Naive B cell (primary cell): ENCODE data around the gene SMIM13. TPM values are rescaled to one million over a fixed set of nuclear protein-coding genes. Genes with fewer than 3 reads are reported as not detected.

Experiments
- ATAC-seq, 2 donors: fragments of 150-1000 bp; cut with Tn5 transposase; 2 replicates each; pipeline ENCODE4 v1.10.0; 2021; ENCODE audit warnings: low read depth in 2 of 2, mild to moderate bottlenecking in 2 of 2, moderate library complexity in 2 of 2
- DNase-seq: peaks from one replicate; pipeline ENCODE4 v3.0.0; 2022
- H3K27ac Mint-ChIP-seq, 6 donors: one replicate each; pipeline ENCODE4 v1.8.0; 2020 to 2022; ENCODE audit warnings: mild to moderate bottlenecking in 6 of 6, mixed read lengths in 6 of 6, moderate library complexity in 5 of 6, inconsistent platforms in 2 of 6
- H3K27me3 Mint-ChIP-seq, 3 donors: one replicate each; pipeline ENCODE4 v1.8.0; 2021 to 2022; ENCODE audit warnings: mixed read lengths in 3 of 3, mild to moderate bottlenecking in 1 of 3
- H3K36me3 Mint-ChIP-seq, 2 donors: one replicate each; pipeline ENCODE4 v1.8.0; 2020 to 2022; ENCODE audit warnings: mixed read lengths in 2 of 2, inconsistent platforms in 1 of 2, mild to moderate bottlenecking in 1 of 2
- H3K4me1 Mint-ChIP-seq, 3 donors: one replicate each; pipeline ENCODE4 v1.8.0; 2020 to 2022; ENCODE audit warnings: mixed read lengths in 3 of 3, inconsistent platforms in 1 of 3, mild to moderate bottlenecking in 1 of 3, moderate library complexity in 1 of 3
- H3K4me3 Mint-ChIP-seq, 8 donors: one replicate each; pipeline ENCODE4 v1.8.0; 2020 to 2022; ENCODE audit warnings: mild to moderate bottlenecking in 8 of 8, mixed read lengths in 8 of 8, moderate library complexity in 8 of 8, inconsistent platforms in 2 of 8
- H3K9me3 Mint-ChIP-seq, 7 donors: one replicate each; pipeline ENCODE4 v1.8.0; 2020 to 2022; ENCODE audit warnings: mixed read lengths in 7 of 7, mild to moderate bottlenecking in 5 of 7, inconsistent platforms in 2 of 7, moderate library complexity in 1 of 7
- polyA plus RNA-seq, 6 donors: library from polyadenylated mRNA; unstranded; fragments of 300-500 nt; fragmentation: Illumina TruSeq; gene quantifications; one replicate each; pipeline ENCODE4 v1.2.3, GENCODE V29; 2021; ENCODE audit warnings: low read depth in 6 of 6

SMIM13 gene
- polyA plus RNA-seq, 6 donors from 2014 or later: 1.1 to 4.2 (median 2.1) TPM

GRCh38 chr6:11179419-11180202, 86.0 kb downstream of the SMIM13 start:
- peaks cover 0 to 4% (median 1%) of the 10 kb centered on the region in 3 donors for H3K4me1 Mint-ChIP-seq

DNA sequence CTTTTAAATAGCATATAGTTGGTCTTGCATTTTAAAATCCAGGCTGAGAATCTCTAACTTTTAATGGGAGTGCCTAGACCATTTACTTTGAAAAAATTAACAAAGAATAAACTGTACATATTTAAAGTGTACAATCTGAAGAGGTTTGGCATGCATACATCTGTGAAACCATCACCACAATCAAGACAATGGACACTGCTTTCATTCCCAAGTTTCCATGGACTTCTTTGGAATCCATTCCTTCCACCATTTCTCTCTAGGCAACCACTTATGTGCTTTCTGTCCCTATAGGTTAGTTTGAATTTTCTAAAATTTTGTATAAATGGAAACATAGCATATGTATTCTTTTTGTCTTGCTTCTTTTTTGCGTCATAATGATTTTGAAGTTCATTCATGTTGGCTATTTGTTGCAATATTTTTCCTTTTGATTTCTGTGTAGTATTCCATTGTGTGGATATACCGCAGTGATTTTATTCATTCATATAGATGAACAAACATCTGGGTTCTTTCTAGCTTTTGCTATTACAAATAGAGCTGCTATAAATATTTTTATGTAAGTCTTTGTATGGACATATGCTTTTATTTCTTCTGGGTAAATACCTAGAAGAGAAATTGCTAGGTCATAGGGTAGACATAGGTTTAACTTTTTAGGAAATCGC, 88.0 kb downstream of the SMIM13 start:
- no peak for ATAC-seq
- DNase-seq: no peak
- H3K36me3 Mint-ChIP-seq: peaks cover 30 to 44% of the 10 kb centered on the region in 2 donors
- H3K9me3 Mint-ChIP-seq: peaks cover 0 to 31% (median 12%) of the 10 kb centered on the region in 7 donors
- H3K4me1 Mint-ChIP-seq: peaks cover 0 to 4% (median 0%) of the 10 kb centered on the region in 3 donors
- no peak overlapping the region for H3K4me3 Mint-ChIP-seq
- H3K27me3 Mint-ChIP-seq: no peaks in the 10 kb centered on the region
- H3K27ac Mint-ChIP-seq: no peak overlapping the region

More at GRCh38 chr6:11179419-11180202, 86.0 kb downstream of the SMIM13 start:
- H3K36me3 Mint-ChIP-seq: peaks cover 21 to 29% of the 10 kb centered on the region in 2 donors
- no peaks in the 10 kb centered on the region for H3K27me3 Mint-ChIP-seq
- no peak overlapping the region for H3K4me3 Mint-ChIP-seq
- H3K27ac Mint-ChIP-seq: peak overlapping the region in 2 of 6 donors; percentile 22 to 58
- no peak for ATAC-seq
- no peak for DNase-seq
- H3K9me3 Mint-ChIP-seq: peaks cover 0 to 31% (median 12%) of the 10 kb centered on the region in 7 donors

- ATAC-seq (no peak), DNase-seq (no peak)
- Mint-ChIP-seq H3K27ac (no peak overlapping the region), H3K9me3 (peaks cover 0 to 31% (median 12%) of the 10 kb centered on the region in 7 donors), H3K36me3 (peaks cover 50 to 62% of the 10 kb centered on the region in 2 donors), H3K27me3 (no peaks in the 10 kb centered on the region), H3K4me3 (no peak overlapping the region), H3K4me1 (peaks cover 0 to 6% (median 4%) of the 10 kb centered on the region in 3 donors)
Measured at GRCh38 chr6:11183761-11184362, 90.2 kb downstream of the SMIM13 start.

- Mint-ChIP-seq H3K4me1 (peaks cover 0 to 6% (median 3%) of the 10 kb centered on the region in 3 donors), H3K36me3 (peaks cover 56 to 65% of the 10 kb centered on the region in 2 donors), H3K4me3 (no peak overlapping the region), H3K9me3 (peaks cover 0 to 21% (median 11%) of the 10 kb centered on the region in 7 donors), H3K27ac (peak overlapping the region in 3 of 6 donors; percentile 8 to 79 (median 49)), H3K27me3 (no peaks in the 10 kb centered on the region)
- ATAC-seq (no peak), DNase-seq (no peak)
Measured at GRCh38 chr6:11185204-11185842, 91.7 kb downstream of the SMIM13 start.

DNA sequence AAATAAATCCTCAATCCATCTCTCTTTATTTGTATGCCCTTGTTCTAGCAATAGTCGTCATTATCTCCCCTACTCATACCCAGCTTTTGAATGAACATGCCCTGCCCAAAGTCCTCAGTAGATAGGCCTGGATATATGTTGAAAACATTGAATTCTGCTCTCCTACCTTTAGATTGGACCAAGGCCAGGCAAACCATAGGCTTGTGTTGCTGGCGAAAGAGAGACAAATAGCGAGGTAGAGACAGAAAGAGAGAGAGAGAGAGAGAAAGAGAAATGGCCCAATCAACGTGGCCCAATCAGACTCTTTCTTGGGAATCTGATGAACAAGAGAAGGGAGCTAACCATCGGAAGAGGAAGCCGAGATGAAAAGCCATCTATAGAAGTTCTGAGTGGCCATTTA, 93.7 kb downstream of the SMIM13 start:
- Mint-ChIP-seq H3K27me3 (no peaks in the 10 kb centered on the region), H3K27ac (peak overlapping the region in 3 of 6 donors; percentile 8 to 75 (median 15)), H3K36me3 (peaks cover 61 to 68% of the 10 kb centered on the region in 2 donors), H3K4me1 (peaks cover 0 to 6% (median 3%) of the 10 kb centered on the region in 3 donors), H3K4me3 (no peak overlapping the region), H3K9me3 (peaks cover 0 to 4% (median 2%) of the 10 kb centered on the region in 7 donors)
- no peak for ATAC-seq
- DNase-seq: no peak

Other genes starting within 250 kb of the SMIM13 start
- not detected for gene GCM2, start 211.8 kb upstream of the SMIM13 start, polyA plus RNA-seq
- gene SYCP2L, start 206.8 kb upstream of the SMIM13 start, polyA plus RNA-seq: not detected
- not detected for gene ELOVL2, start 49.5 kb upstream of the SMIM13 start, polyA plus RNA-seq
- gene ERVFRD-1, start 17.9 kb downstream of the SMIM13 start, polyA plus RNA-seq: under 1 TPM in 1 of 6 donors, not detected in 5; 0.15 TPM
- gene NEDD9, start 138.8 kb downstream of the SMIM13 start, polyA plus RNA-seq: 10 to 100 TPM; 42.0 to 80.5 (median 48.1) TPM